B cell (primary cell): ENCODE measurements around the gene PGM2. TPM values are rescaled to one million over a fixed set of nuclear protein-coding genes. Genes with fewer than 3 reads are reported as not detected.

Experiments
- ATAC-seq: fragments of 200-7000 bp; cut with Tn5 transposase; one replicate; pipeline ENCODE4 v1.10.0; 2021; ENCODE audit warnings: low read depth, mild to moderate bottlenecking, moderate number of reproducible peaks, moderate library complexity
- CTCF ChIA-PET: fragments of 350-600 bp; sonication (Branson Sonifier 250); formaldehyde crosslinking; loops from one replicate; lab custom pipeline; 2021; ENCODE audit warnings: antibody characterized with exemption, inconsistent platforms; lab: Charles Lee
- POLR2A ChIA-PET: fragments of 350-600 bp; sonication (Branson Sonifier 250); formaldehyde crosslinking; loops from one replicate; lab custom pipeline; 2021; ENCODE audit warnings: antibody characterized with exemption; lab: Charles Lee
- DNase-seq: peaks from one replicate; pipeline ENCODE4 v3.0.0; 2013
- H2AFZ ChIP-seq: 2 replicates; pipeline ENCODE4 v1.6.1; 2012; ENCODE audit warnings: mild to moderate bottlenecking, low read depth, low read length; ENCODE audit not compliant: insufficient read depth, poor library complexity, severe bottlenecking
- H3K27ac ChIP-seq, 2 donors: 1 replicate in 1 of 2; 2 replicates in 1 of 2; pipeline ENCODE4 v1.5.1; 2012 to 2013; ENCODE audit warnings: low read length in 2 of 2, mild to moderate bottlenecking in 2 of 2, moderate library complexity in 1 of 2
- H3K27me3 ChIP-seq, 4 experiments: fragments of 200-600 bp in 1 of 4; sonication (generic) in 1 of 4; replicated peaks in 1 of 4; 1 replicate in 2 of 4; 2 replicates in 2 of 4; pipeline versions ENCODE4 v1.6.1 to v1.7.0; 2013 to 2016; ENCODE audit warnings: low read length in 3 of 4, mild to moderate bottlenecking in 2 of 4, mixed read lengths in 1 of 4, moderate library complexity in 1 of 4; ENCODE audit not compliant: insufficient read depth in 4 of 4, control insufficient read depth in 3 of 4; ENCODE audit errors: control extremely low read depth in 1 of 4
- H3K36me3 ChIP-seq, 2 experiments: replicated peaks in 1 of 2; 1 replicate in 1 of 2; 2 replicates in 1 of 2; pipeline versions ENCODE4 v1.6.1 to v1.7.1; 2013; ENCODE audit warnings: low read length in 1 of 2; ENCODE audit not compliant: insufficient read depth in 2 of 2, control insufficient read depth in 1 of 2; ENCODE audit errors: control extremely low read depth in 1 of 2, extremely low read depth in 1 of 2
- H3K4me1 ChIP-seq, 2 donors: fragments of 200-600 bp in 1 of 2; sonication (generic) in 1 of 2; 1 replicate in 1 of 2; 2 replicates in 1 of 2; pipeline versions ENCODE4 v1.5.1 to v1.6.1; 2013 to 2017; ENCODE audit warnings: low read length in 2 of 2; ENCODE audit not compliant: control insufficient read depth in 2 of 2, insufficient read depth in 2 of 2
- H3K4me2 ChIP-seq: replicated peaks from 2 replicates; pipeline ENCODE3; 2012; ENCODE audit warnings: mild to moderate bottlenecking, low read depth, low read length; ENCODE audit not compliant: poor library complexity, severe bottlenecking
- H3K4me3 ChIP-seq, 5 experiments: fragments of 200-600 bp in 1 of 5; sonication (generic) in 1 of 5; 1 replicate in 3 of 5; 2 replicates in 2 of 5; pipeline versions ENCODE4 v1.5.1 to v1.7.0; 2011 to 2016; ENCODE audit warnings: low read length in 4 of 5, mild to moderate bottlenecking in 4 of 5, low read depth in 2 of 5, control low read depth in 1 of 5, moderate library complexity in 1 of 5; ENCODE audit not compliant: insufficient read depth in 1 of 5; ENCODE audit errors: control extremely low read depth in 1 of 5, extremely low read depth in 1 of 5
- H3K79me2 ChIP-seq: fragments of 200-600 bp; sonication (generic); one replicate; pipeline ENCODE4 v1.6.0; 2016; ENCODE audit warnings: low read length; ENCODE audit not compliant: control insufficient read depth, insufficient read depth
- H3K9ac ChIP-seq: fragments of 200-600 bp; sonication (generic); 2 replicates; pipeline ENCODE4 v1.6.1; 2017; ENCODE audit warnings: mild to moderate bottlenecking, low read length, moderate library complexity
- H3K9me3 ChIP-seq, 3 donors: one replicate each; pipeline versions ENCODE4 v1.6.1 to v1.7.1; 2013; ENCODE audit warnings: low read length in 2 of 3; ENCODE audit not compliant: control insufficient read depth in 2 of 3, insufficient read depth in 1 of 3; ENCODE audit errors: control extremely low read depth in 1 of 3
- H4K20me1 ChIP-seq: 2 replicates; pipeline ENCODE4 v1.6.0; 2012; ENCODE audit warnings: mild to moderate bottlenecking, low read length; ENCODE audit not compliant: insufficient read depth, control insufficient read depth, poor library complexity, severe bottlenecking
- H3K27ac Mint-ChIP-seq: one replicate; pipeline ENCODE4 v1.8.0; 2021; ENCODE audit warnings: mixed read lengths
- H3K27me3 Mint-ChIP-seq: one replicate; pipeline ENCODE4 v1.8.0; 2021; ENCODE audit warnings: mixed read lengths
- H3K4me1 Mint-ChIP-seq: one replicate; pipeline ENCODE4 v1.8.0; 2021; ENCODE audit warnings: mixed read lengths
- H3K4me3 Mint-ChIP-seq: one replicate; pipeline ENCODE4 v1.8.0; 2021; ENCODE audit warnings: mixed read lengths
- H3K9me3 Mint-ChIP-seq: one replicate; pipeline ENCODE4 v1.8.0; 2022; ENCODE audit warnings: mixed read lengths; ENCODE audit not compliant: insufficient read depth
- EZH2 ChIP-seq: IDR thresholded peaks from 2 replicates; pipeline ENCODE4 v1.6.1; 2012; ENCODE audit warnings: borderline replicate concordance, low read depth, mild to moderate bottlenecking, moderate library complexity, low read length; ENCODE audit not compliant: insufficient read depth, poor library complexity, severe bottlenecking
- WGBS: methylation state at CpG from one replicate; pipeline ENCODE4 v1.1.5; 2013; ENCODE audit warnings: missing lambda C conversion rate; ENCODE audit not compliant: insufficient coverage; 5-methylcytosine and 5-hydroxymethylcytosine counted together
- intact Hi-C: fragments of 100-400 bp; cut with micrococcal nuclease; formaldehyde crosslinking; loops from one replicate; pipeline ENCODE4 v1.10.0; 2022
- polyA plus RNA-seq: library from polyadenylated mRNA; depleted of rRNA; stranded (reverse); fragments of >200 nt; gene quantifications from 2 replicates; pipeline ENCODE4 v1.2.3, GENCODE V29; 2012
- total RNA-seq, 2 donors: library from RNA; stranded (reverse); fragments of 120-200 nt in 1 of 2; gene quantifications; 1 replicate in 1 of 2; 2 replicates in 1 of 2; pipeline versions ENCODE4 v1.2.3 to v1.2.4, GENCODE V29; 2013 to 2022
- TF ChIP-seq, protein P1 (sequence below): fragments of 200-600 bp; IDR thresholded peaks from one replicate; pipeline ENCODE4 v1.8.0; 2022; ENCODE audit warnings: antibody characterized with exemption, mild to moderate bottlenecking

The PGM2 gene
- total and polyA plus RNA-seq, 2 donors (not counting 1 experiment from before 2014, with no cell fraction given) = 5.3 to 20.9 TPM

DNA sequence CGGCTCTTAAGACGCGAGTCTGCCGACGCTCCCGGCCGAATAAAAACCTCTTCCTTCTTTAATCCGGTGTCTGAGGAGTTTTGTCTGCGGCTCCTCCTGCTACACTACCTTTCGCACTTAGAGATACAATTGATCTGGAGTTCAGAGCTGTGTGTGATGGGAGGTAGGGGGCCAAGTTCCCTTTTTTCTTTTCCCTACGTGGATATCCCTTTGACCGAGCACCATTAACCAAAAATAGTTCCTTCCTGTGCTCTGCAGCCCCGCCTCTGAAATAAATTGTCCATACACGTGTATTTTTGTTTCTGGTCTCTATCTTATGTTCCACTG is 555 bp upstream of the PGM2 start:
- ChIA-PET CTCF (interaction anchor here (0.9 to 2.1 kb wide), 5 partner anchors 22 to 224 kb away, joined by 3 to 9 read pairs (median 4); no protein-coding TSS in a partner anchor), POLR2A (interaction anchor here (0.6 to 2.1 kb wide), 3 partner anchors 9 to 66 kb away, joined by 4 to 20 read pairs (median 8); partner anchors contain the start of gene TBC1D1)
- ATAC-seq (peak; percentile 26), DNase-seq (no peak)
- no peaks in the 10 kb centered on the region for H3K27me3 ChIP-seq
- H3K9me3 ChIP-seq = no peaks in the 10 kb centered on the region
- peak overlapping the region; percentile 76 to 81 for H3K27ac ChIP-seq
- Mint-ChIP-seq H3K27me3 (no peaks in the 10 kb centered on the region), H3K4me1 (peaks cover 25% of the 10 kb centered on the region), H3K9me3 (no peaks in the 10 kb centered on the region), H3K27ac (peak overlapping the region; percentile 96), H3K4me3 (peak overlapping the region; percentile 99)
- H3K4me1 ChIP-seq = peaks cover 18 to 21% of the 10 kb centered on the region in 2 donors
- H3K9ac ChIP-seq = peak overlapping the region; percentile 98
- peaks cover 6 to 10% of the 10 kb centered on the region in 2 experiments for H3K36me3 ChIP-seq
- H3K79me2 ChIP-seq = peaks cover 25% of the 10 kb centered on the region
- peak overlapping the region; percentile 81 for H3K4me2 ChIP-seq
- TF ChIP-seq EZH2 = no peak
- TF ChIP-seq, protein P1, sequence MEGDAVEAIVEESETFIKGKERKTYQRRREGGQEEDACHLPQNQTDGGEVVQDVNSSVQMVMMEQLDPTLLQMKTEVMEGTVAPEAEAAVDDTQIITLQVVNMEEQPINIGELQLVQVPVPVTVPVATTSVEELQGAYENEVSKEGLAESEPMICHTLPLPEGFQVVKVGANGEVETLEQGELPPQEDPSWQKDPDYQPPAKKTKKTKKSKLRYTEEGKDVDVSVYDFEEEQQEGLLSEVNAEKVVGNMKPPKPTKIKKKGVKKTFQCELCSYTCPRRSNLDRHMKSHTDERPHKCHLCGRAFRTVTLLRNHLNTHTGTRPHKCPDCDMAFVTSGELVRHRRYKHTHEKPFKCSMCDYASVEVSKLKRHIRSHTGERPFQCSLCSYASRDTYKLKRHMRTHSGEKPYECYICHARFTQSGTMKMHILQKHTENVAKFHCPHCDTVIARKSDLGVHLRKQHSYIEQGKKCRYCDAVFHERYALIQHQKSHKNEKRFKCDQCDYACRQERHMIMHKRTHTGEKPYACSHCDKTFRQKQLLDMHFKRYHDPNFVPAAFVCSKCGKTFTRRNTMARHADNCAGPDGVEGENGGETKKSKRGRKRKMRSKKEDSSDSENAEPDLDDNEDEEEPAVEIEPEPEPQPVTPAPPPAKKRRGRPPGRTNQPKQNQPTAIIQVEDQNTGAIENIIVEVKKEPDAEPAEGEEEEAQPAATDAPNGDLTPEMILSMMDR = no peak
- peak overlapping the region; percentile 93 for H2AFZ ChIP-seq
- intact Hi-C loops = loop anchor here (1.0 to 2.0 kb wide), 6 partner anchors 23 to 1357 kb away; partner anchors contain the start of genes RELL1 and WDR19
- H4K20me1 ChIP-seq = no peaks in the 10 kb centered on the region
- 0% methylated on average over 6 of the region's 14 CpGs for WGBS
- H3K4me3 ChIP-seq = peak overlapping the region; percentile 89 to 100 (median 98)

DNA sequence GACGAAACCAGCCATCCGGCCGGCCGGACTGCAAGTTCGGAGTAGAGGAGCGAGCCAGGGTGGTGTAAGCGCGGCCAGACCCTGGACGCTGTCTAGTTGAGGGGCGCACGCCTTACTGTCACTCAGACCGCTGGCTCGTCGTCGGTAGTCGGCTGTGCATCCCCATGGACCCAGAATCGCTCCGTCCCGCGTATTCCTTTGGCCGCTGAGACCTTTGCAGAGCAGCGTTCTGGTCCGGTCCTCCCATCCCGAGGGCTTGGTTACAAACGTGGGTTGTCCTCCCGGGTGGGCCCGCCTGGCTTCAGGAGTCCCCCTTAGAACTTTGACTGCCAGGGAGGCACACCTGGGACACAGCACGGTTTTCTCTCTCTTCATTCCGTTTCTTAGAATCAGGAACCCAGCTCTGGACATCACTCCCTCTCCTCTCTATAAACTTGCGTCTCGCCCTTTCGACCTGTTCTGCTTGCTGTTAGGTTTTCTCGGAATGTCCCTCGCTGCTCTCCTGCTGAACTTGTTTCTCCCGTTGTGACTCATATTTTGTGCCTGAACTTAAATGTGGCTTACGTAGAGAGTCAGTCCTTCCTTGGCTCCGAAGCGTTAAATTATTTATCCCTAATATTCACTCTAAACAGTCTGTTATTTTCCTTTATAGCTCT is 672 bp downstream of the PGM2 start:
- Histone ChIP-seq H3K4me1 (peaks cover 18 to 21% of the 10 kb centered on the region in 2 donors), H3K79me2 (peaks cover 25% of the 10 kb centered on the region), H3K9me3 (no peaks in the 10 kb centered on the region), H3K4me3 (peak overlapping the region; percentile 81 to 100 (median 96)), H3K27ac (peak overlapping the region; percentile 71 to 81), H2AFZ (peak overlapping the region; percentile 93), H3K9ac (peak overlapping the region; percentile 98), H3K4me2 (peak overlapping the region; percentile 81), H4K20me1 (no peaks in the 10 kb centered on the region), H3K27me3 (no peaks in the 10 kb centered on the region), H3K36me3 (peaks cover 6 to 18% of the 10 kb centered on the region in 2 experiments)
- ATAC-seq (peak; percentile 10), DNase-seq (no peak)
- CTCF ChIA-PET = interaction anchor here (1.0 to 2.1 kb wide), 3 partner anchors 23 to 225 kb away, joined by 5 to 9 read pairs (median 6); no protein-coding TSS in a partner anchor
- under 1% methylated on average over 29 of the region's 38 CpGs for WGBS
- H3K4me3 Mint-ChIP-seq = peak overlapping the region; percentile 99
- POLR2A ChIA-PET = interaction anchor here (0.6 to 2.1 kb wide), 2 partner anchors 7 to 64 kb away, joined by 3 to 20 read pairs; partner anchors contain the start of gene TBC1D1
- no peaks in the 10 kb centered on the region for H3K9me3 Mint-ChIP-seq
- peaks cover 32% of the 10 kb centered on the region for H3K4me1 Mint-ChIP-seq
- intact Hi-C loops = loop anchor here (2.0 kb wide), 1 partner anchor 1356 kb away; the partner anchor contains the start of gene WDR19
- peak overlapping the region; percentile 96 for H3K27ac Mint-ChIP-seq
- TF ChIP-seq, protein P1 = no peak
- TF ChIP-seq EZH2 = no peak
- no peaks in the 10 kb centered on the region for H3K27me3 Mint-ChIP-seq
